ENCODE results near the gene ZNF264. TPM values are rescaled to one million over a fixed set of nuclear protein-coding genes. Genes with fewer than 3 reads are reported as not detected.

Gene ZNF264
- total RNA-seq, 1 experiment from 2014 or later, result 26.9 TPM

GRCh38 chr19:57245066-57245465 lies 53.8 kb downstream of the ZNF264 start:
- no peak for DNase-seq (ENCODE audit: low read depth)

- DNase-seq (ENCODE audit: low read depth), result no peak
Observed at GRCh38 chr19:57245959-57246358, 54.7 kb downstream of the ZNF264 start.

- no peak for DNase-seq (ENCODE audit: low read depth)
Observed at GRCh38 chr19:57248646-57249045, 57.3 kb downstream of the ZNF264 start.

GRCh38 chr19:57249329-57249728 lies 58.0 kb downstream of the ZNF264 start:
- DNase-seq (ENCODE audit: low read depth), result no peak

GRCh38 chr19:57253767-57254166 lies 62.5 kb downstream of the ZNF264 start:
- DNase-seq (ENCODE audit: low read depth), result peak; percentile 64

- no peak for DNase-seq (ENCODE audit: low read depth)
Observed at GRCh38 chr19:57262044-57262443, 70.7 kb downstream of the ZNF264 start.

GRCh38 chr19:57263244-57263741 lies 72.0 kb downstream of the ZNF264 start:
- DNase-seq (ENCODE audit: low read depth), result no peak

GRCh38 chr19:57267291-57267690 lies 76.0 kb downstream of the ZNF264 start:
- no peak for DNase-seq (ENCODE audit: low read depth)

- DNase-seq (ENCODE audit: low read depth), result peak; percentile 81
Observed at GRCh38 chr19:57269515-57270250, 78.4 kb downstream of the ZNF264 start.

- no peak for DNase-seq (ENCODE audit: low read depth)
Observed at GRCh38 chr19:57271280-57271679, 80.0 kb downstream of the ZNF264 start.

Small RNAs within 50 kb of the gene (small RNA-seq; reads per million reads assigned to genes)
- not detected for gene AC025588.3

Other genes starting within 250 kb of the ZNF264 start
- not detected in 2 replicates for gene USP29, start 71.5 kb upstream of the ZNF264 start, total RNA-seq (2014; rRNA removed; shearing (Covaris generic))
- gene ZIM3, start 46.3 kb upstream of the ZNF264 start, total RNA-seq (2014; rRNA removed; shearing (Covaris generic)), result not detected in 2 replicates
- not detected in 2 replicates for gene DUXA, start 24.0 kb upstream of the ZNF264 start, total RNA-seq (2014; rRNA removed; shearing (Covaris generic))
- 0.92 and 1.0 TPM in 2 replicates for gene AURKC, start 39.5 kb downstream of the ZNF264 start, total RNA-seq (2014; rRNA removed; shearing (Covaris generic))
- gene ZNF805, start 49.1 kb downstream of the ZNF264 start, total RNA-seq (2014; rRNA removed; shearing (Covaris generic)), result 6.4 and 7.3 TPM in 2 replicates
- 22.6 and 22.7 TPM in 2 replicates for gene ZNF460, start 89.0 kb downstream of the ZNF264 start, total RNA-seq (2014; rRNA removed; shearing (Covaris generic))
- 4.5 and 6.4 TPM in 2 replicates for gene ZNF543, start 129.0 kb downstream of the ZNF264 start, total RNA-seq (2014; rRNA removed; shearing (Covaris generic))
- 5.0 and 7.0 TPM in 2 replicates for gene ZNF304, start 159.8 kb downstream of the ZNF264 start, total RNA-seq (2014; rRNA removed; shearing (Covaris generic))
- gene TRAPPC2B, start 172.1 kb downstream of the ZNF264 start, total RNA-seq (2014; rRNA removed; shearing (Covaris generic)), result 12.2 and 17.1 TPM in 2 replicates
- 4.0 and 6.4 TPM in 2 replicates for gene ZNF547, start 172.1 kb downstream of the ZNF264 start, total RNA-seq (2014; rRNA removed; shearing (Covaris generic))
- gene ZNF548, start 198.4 kb downstream of the ZNF264 start, total RNA-seq (2014; rRNA removed; shearing (Covaris generic)), result 9.5 and 11.6 TPM in 2 replicates
- gene ZNF17, start 219.7 kb downstream of the ZNF264 start, total RNA-seq (2014; rRNA removed; shearing (Covaris generic)), result 6.1 and 16.0 TPM in 2 replicates
- gene ZNF749, start 243.8 kb downstream of the ZNF264 start, total RNA-seq (2014; rRNA removed; shearing (Covaris generic)), result 16.0 and 17.7 TPM in 2 replicates